ENCODE measurements around the gene PWWP2B. TPM values are rescaled to one million over a fixed set of nuclear protein-coding genes. Genes with fewer than 3 reads are reported as not detected.

Gene PWWP2B
- total and polyA plus RNA-seq, 9 of the 15 experiments (the other 6 are each of a cell fraction or from before 2014, with no cell fraction given), result 0.07 to 9.2 (median 1.6) TPM; not detected in 1

DNA sequence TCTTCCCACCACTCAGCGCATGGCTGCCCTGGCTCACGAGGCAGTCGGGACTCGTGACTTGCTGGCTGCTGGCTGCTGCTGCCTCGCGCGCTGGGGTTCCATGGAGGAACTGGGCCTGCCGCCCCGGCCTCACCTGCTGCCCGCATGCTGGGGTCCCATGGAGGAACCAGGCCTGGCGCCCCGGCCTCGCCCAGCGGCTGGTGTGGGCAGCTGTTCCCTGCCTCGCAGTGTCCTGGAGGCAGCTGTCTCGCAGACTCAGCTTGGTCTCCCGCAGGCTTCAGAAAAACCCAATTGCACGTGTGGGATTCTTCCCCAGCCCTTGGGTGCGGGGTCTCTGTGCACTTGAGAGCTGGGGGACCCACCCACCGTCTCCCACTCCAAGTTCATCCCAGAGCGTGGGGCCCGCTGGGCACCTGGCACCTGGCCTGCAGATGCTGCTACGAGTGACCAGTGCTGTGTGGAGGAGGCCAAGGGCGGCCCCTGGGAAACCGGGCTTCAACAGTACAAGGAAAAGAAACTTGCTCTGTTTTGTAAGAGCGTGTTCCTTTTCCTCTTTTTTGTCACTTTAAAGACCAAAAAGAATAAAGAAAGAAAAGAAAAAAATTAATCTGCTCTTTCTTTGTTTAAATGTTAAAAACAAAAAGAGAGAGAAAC is 20.4 kb downstream of the PWWP2B start (continued):
- TF ChIP-seq, protein P1, sequence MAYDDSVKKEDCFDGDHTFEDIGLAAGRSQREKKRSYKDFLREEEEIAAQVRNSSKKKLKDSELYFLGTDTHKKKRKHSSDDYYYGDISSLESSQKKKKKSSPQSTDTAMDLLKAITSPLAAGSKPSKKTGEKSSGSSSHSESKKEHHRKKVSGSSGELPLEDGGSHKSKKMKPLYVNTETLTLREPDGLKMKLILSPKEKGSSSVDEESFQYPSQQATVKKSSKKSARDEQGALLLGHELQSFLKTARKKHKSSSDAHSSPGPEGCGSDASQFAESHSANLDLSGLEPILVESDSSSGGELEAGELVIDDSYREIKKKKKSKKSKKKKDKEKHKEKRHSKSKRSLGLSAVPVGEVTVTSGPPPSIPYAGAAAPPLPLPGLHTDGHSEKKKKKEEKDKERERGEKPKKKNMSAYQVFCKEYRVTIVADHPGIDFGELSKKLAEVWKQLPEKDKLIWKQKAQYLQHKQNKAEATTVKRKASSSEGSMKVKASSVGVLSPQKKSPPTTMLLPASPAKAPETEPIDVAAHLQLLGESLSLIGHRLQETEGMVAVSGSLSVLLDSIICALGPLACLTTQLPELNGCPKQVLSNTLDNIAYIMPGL (CRISPR knock-in tag; IDR thresholded peaks at IDR 0.05), result no peak
- TF ChIP-seq ARNT (IDR thresholded peaks at IDR 0.05) (no peak), CCNT2 (IDR thresholded peaks at IDR 0.05; ENCODE audit: borderline replicate concordance, extremely low read depth, insufficient read length, low read depth, low read length) (no peak)
- TF ChIP-seq, protein P2, sequence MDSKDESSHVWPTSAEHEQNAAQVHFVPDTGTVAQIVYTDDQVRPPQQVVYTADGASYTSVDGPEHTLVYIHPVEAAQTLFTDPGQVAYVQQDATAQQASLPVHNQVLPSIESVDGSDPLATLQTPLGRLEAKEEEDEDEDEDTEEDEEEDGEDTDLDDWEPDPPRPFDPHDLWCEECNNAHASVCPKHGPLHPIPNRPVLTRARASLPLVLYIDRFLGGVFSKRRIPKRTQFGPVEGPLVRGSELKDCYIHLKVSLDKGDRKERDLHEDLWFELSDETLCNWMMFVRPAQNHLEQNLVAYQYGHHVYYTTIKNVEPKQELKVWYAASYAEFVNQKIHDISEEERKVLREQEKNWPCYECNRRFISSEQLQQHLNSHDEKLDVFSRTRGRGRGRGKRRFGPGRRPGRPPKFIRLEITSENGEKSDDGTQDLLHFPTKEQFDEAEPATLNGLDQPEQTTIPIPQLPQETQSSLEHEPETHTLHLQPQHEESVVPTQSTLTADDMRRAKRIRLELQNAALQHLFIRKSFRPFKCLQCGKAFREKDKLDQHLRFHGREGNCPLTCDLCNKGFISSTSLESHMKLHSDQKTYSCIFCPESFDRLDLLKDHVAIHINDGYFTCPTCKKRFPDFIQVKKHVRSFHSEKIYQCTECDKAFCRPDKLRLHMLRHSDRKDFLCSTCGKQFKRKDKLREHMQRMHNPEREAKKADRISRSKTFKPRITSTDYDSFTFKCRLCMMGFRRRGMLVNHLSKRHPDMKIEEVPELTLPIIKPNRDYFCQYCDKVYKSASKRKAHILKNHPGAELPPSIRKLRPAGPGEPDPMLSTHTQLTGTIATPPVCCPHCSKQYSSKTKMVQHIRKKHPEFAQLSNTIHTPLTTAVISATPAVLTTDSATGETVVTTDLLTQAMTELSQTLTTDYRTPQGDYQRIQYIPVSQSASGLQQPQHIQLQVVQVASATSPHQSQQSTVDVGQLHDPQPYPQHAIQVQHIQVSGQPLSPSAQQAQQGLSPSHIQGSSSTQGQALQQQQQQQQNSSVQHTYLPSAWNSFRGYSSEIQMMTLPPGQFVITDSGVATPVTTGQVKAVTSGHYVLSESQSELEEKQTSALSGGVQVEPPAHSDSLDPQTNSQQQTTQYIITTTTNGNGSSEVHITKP (IDR thresholded peaks at IDR 0.05; ENCODE audit: partially characterized antibody), result no peak

All from K562 (cell line).